Stimulated activated CD8-positive, alpha-beta memory T cell treated with anti-CD3 and anti-CD28 coated beads, Interleukin-12 subunit alpha, Interleukin-12 subunit beta, amount 100 ng/mL, for 1 hour (primary cell): Measurements from ENCODE around the gene ACP7.
"Not testable (repeated sequence)": the region's sequence is repeated elsewhere in the genome, so short reads cannot be mapped to it uniquely, and the experiment has no call there.

Source experiments
- DNase-seq: peaks from one replicate; pipeline ENCODE4 v3.0.0-alpha.2; 2020; ENCODE audit warnings: low read depth

The ACP7 gene

DNA sequence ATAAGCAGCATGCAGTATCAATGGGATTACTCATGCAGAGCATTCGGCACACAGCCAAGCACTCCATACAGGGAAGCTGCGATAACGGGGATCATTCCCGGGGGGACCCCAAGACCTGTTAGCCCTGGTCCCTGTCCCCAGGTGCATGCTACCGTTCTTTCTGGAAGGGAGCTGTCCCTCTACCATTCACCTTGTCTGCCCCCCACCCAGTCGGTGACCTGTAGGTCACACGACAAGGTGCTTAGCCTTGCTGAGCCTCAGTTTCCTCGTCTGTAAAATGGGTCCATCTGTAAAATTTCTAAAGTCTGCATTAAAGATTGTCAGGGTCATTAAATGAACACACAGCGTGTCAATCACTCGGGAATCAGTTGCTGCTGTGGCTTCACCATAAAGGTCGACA is 6.8 kb upstream of the ACP7 start:
- DNase-seq: no peak

DNA sequence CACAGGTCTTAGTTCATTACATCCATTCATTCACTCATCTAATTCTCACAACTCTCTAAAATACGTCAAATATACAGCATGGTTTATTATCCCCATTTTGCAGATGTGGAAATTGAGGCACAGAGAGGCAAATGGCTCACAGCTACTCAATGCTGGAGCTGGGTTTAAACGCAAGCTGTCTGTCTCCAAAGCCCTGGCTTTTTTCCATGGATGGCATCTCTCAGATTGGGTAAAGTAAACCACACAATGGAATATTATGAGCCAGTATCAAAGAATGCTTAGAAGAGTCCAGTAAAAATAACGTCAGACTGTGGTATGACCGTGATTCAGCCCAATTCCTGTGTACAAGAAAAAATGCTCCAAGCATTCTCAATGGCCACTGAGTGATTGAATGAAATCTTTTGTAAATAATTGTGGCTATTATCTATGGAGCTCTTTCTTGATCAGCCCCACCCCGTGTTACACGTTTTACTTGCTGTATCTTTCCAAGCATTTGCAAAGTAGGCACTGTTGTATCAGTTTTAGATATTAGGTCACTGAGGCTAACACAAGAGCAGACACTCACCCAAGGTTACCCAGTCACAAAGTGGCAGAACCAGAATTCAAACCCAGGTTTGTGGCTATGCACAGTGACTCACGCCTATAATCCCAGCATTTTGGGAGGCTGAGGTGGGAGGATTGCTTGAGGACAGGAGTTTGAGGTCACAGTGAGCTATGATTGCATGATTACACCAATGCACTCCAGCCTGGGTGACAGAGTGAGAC is 5.5 kb upstream of the ACP7 start:
- no peak for DNase-seq

DNA sequence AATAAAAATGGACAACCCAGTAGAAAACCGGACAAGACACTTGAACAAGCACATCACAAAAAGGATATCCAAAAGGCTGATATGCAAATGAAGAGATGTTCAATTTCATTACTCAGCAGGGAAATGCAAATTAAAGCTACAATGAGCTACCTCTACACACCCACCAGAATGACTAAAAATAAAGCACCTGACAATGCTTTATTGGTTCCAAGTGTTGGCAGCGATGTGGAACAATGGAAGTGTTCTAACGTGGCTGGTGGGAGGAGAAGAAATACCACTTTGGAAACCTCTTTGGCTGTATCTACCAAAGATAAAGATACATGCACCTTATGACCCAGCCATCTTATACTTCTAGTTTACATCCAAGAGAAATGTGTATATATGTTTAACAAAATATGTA is 3.7 kb upstream of the ACP7 start:
- no peak for DNase-seq

DNA sequence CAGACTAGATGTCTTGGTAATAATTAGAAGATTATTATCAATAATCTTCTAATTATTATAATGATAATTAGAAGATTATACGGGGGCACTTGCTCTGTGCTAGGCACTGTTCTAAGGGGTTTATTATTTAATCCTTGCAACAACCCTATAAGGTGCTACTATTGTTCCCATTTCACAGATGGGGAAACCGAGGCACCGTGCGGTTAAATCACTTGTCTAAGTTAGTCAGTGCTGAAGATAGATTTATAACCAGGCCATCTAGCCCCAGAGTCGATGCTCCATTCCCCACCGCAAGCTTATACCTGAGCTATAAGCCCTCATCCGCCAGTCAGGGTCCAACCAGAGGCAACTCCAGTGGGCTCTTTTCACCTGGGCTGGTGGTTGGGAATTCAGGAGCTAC is 2.0 kb upstream of the ACP7 start:
- no peak for DNase-seq

DNA sequence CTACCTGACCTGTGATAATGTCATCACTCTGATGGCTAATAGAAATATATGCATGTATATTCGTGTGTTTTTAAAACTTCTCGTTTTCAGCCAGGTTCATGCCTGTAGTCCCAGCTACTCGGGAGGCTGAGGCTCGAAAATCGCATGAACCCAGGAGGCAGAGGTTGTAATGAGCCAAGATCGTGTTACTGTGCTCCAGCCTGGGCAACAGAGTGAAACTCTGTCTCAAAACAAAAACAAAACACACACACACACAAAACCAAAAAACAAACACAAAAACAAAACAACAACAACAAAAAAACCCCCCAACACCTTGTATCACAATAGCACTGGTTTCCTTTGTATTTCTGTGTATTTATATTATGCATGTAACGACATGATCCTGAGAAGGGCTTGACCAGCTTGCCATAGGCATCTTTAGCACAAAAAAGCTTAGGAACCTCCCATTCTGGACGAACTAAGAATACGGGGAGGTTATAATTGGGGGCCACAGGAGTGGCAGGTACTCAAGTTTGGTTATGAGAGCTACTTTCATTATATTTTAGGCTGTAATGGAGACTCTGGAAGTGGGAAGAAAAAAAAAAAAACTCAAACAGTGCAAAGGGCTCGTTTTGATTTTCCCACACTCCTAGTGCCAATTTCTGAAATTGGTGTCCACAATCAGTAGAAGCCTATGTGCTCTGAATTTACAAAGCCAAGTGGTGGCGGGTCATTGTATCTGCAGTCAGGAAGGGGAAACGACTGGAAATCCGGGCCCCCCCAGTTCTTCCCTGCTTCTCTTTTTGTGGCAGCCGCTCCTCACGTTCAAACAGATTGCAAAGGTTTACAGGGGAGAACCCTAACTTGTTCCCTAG is 1.2 kb upstream of the ACP7 start:
- no peak for DNase-seq

DNA sequence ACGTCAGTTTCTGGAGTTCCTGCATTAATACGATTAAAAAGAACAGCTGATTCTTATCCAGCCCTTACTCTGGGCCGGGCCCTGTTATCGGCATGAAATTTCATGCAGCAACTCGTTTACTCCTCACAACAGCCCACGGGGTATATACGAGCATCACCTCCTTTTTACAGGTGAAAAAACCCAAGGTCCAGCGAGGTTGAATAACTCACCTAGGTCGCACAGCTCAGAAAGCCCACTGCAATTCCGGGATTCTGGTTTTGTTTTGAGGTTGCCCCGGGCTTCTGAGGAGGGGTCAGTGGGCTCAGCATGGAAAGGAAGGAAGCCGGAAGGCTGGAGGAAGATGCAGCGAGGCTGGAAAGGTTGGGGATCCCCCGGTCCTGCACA is 577 bp upstream of the ACP7 start:
- DNase-seq: no peak

DNA sequence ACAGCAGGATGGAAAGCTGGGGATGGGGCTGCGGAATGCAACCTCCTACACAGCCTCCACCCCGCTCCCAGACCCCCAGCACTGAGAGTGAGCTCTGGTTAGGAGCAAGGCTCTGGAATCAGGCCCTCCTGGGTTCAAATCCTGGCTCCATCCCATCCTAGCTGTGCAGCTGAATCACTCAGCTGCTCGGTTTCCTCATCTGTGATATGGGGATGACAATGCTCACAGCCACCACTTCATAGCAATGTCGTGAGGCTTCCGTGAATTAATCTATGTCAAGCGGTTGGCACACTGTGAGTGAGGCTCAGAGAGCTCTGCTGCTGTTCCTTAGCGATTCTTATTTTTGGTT is 538 bp downstream of the ACP7 start:
- DNase-seq: no peak

DNA sequence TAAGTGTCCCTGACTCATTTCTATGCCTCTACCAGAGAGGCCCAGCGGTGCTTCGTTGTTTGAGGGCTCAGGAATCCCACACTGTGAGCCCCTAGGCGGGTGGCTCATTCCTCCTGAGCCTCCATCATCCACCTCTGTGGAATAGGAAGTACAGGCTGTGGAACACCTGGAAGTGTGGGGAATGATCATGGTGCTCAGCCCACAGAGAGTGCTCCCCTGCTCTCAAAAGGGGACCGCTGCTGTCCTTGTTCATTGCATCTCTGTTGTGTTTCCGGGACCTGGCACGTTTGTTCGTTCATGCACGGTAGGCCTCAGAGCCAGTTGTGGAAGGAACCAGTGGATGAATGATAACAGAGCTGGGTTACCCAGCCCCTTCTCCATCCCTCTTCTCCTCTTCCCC is 1.2 kb downstream of the ACP7 start:
- no peak for DNase-seq

DNA sequence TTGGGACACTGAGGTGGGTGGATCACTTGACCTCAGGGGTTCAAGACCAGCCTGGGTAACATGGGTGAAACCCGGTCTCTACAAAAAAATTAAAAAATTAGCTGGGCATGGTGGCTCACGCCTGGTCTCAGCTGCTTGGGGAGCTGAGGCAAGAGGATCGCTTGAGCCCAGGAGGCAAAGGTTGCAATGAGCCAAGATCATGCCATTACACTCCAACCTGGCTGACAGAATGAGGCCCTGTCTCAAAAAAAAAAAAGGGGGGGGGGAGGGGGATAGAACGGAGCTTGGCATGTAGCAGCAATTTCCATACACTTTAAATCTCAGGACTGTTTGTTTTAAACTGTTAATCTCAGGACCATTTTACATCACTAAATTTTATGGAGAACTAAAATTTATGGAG is 2.2 kb downstream of the ACP7 start:
- DNase-seq: no peak

DNA sequence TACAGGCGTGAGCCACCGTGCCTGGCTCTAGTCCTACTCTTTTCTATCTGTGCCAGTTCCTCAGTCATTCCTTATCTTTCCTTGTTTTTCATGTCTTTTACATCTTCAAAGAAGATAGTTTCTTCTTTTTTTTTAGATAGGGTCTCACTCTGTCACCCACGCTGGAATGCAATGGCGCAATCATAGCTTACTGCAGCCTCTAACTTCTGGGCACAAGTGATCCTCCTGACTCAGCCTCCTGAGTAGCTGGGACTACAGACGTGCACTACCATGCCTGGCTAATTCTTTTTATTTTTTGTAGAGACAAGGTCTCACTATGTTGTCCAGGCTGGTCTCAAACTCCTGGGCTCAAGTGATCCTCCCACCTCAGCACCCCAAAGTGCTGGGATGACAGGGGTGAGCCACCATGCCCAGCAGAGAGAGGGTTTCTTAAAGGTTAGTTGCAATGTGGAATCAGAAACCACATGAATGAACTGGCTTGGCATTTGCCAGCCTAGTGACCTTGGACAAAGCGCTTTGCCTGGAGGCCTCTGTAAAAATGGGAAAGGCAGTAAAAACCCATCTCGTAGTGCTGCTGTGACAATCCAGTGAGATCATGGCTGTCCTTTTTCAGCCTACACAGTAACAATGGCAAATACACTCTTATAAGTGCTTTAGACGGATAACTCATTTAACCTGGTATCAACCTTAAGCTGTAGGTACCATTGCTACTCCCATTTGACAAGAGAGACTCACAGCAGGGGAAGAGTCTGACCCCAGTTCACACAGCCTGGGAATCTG is 3.9 kb downstream of the ACP7 start:
- DNase-seq: no peak

DNA sequence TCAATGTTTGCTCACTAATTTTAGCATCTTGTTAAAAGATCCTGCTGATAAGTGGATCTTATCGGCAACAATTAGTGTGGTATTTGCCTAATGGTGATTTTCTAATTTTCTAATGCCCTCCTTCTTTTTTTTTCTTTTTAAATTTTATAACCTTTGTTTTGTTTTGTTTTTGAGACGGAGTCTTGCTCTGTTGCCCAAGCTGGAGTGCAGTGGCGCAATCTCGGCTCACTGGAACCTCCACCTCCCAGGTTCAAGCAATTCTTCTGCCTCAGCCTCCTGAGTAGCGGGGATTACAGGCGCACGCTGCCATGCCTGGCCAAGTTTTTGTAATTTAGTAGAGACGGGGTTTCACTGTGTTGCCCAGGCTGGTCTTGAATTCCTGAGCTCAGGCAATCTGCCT is 5.8 kb downstream of the ACP7 start:
- DNase-seq: not testable (repeated sequence)

DNA sequence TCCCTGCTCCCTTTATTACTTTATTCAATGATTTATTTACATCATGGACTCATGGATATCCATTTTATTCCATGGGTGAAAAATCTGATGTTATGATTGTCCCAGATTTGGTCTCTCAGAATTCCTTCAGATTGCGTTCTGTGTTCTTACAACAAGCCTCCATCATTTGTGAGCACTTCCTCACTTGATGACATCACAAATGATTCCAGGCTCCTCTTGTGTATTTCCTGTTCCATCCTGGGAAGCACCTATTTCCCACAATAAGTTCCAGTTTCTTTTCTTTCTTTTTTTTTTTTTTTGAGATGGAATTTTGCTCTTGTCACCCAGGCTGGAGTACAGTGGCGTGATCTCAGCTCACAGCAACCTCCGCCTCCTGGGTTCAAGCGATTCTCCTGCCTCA is 6.7 kb downstream of the ACP7 start:
- no peak for DNase-seq

DNA sequence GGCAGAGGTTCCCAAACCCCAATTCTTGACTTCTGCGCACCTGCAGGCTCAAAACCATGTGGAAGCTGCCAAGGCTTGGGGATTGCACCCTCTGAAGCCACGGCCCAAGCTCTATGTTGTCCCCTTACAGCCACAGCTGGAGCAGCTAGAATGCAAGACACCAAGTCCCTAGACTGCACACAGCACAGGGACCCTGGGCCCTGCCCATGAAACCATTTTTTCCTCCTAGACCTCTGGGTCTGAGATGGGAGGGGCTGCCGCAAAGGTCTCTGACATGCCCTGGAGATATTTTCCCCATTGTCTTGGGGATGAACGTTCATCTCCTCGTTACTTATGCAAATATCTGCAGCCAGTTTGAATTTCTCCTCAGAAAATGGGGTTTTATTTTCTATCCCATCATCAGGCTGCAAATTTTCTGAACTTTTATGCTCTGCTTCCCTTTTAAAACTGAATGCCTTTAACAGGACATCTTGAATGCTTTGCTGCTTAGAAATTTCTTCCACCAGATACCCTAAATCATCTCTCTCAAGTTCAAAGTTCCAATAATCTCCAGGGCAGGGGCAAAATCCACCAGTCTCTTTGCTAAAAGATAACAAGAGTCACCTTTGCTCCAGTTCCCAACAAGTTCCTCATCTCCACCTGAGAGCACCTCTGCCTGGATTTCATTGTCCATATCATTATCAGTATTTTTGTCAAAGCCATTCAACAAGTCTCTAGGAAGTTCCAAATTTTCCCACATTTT is 11.8 kb downstream of the ACP7 start:
- DNase-seq: not testable (repeated sequence)

DNA sequence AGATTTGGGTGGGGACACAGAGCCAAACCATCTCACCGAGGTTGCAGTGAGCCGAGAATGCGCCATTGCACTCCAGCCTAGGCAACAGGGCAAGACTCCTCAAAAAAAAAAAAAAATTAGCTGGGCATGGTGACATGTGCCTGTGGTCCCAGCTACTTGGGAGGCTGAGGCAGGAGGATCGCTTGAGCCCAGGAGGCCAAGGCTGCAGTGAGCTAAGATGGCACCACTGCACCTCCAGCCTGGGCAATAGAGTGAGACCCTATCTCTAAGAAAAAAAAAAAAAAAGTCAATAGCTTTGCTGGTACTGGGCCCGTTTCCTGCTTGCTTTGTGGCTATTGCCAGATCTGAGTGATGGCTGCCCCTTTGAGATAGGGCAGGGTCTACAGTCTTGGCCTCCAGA is 13.1 kb downstream of the ACP7 start:
- DNase-seq: no peak

DNA sequence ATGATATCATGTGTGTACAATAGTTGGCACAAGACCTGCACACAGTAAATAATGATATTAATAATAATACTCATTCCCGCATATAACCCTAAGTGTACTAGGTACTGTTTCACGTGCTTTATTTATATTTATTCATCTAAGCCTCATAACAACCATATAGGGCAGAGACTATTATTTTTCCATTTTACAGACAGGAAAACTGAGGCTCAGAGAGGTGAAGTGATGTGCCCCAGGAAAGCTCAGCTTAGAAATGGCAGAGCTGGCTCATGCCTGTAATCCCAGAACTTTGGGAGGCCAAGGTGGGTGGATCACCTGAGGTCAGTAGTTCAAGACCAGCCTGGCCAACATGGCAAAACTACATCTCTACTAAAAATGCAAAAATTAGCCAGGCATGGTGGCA is 13.6 kb downstream of the ACP7 start:
- DNase-seq: no peak

DNA sequence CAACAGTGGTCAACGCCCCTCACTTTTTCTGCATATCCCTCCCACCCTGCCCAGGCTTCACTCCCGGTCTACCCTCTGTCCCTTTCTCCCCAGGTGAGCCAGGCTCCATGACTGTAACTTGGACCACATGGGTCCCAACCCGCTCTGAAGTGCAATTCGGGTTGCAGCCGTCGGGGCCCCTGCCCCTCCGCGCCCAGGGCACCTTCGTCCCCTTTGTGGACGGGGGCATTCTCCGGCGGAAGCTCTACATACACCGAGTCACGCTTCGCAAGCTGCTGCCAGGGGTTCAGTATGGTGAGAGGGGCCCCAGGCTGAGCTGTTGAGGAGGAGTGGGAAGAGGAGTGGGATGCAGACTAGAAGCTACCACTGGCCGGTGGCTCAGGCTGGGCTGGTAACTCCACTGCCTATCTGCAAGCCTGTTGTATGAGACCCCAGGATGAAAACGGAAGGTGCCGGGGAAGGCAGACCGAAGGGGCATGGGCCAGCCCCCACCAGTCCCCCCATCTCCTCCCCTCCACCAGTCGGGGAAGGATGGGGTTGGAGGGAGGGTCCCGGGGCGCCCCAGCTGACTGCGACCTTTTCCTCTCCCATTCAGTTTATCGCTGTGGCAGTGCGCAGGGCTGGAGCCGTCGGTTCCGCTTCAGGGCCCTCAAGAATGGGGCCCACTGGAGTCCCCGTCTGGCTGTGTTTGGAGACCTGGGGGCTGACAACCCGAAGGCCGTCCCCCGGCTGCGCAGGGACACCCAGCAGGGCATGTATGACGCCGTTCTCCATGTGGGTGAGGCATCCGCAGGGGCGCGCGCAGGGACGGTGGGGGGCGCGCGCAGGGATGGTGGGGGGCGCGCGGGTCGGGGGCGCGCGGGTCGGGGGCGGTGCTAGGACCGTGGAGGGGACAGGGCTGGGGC is 14.4 kb downstream of the ACP7 start:
- DNase-seq: no peak

DNA sequence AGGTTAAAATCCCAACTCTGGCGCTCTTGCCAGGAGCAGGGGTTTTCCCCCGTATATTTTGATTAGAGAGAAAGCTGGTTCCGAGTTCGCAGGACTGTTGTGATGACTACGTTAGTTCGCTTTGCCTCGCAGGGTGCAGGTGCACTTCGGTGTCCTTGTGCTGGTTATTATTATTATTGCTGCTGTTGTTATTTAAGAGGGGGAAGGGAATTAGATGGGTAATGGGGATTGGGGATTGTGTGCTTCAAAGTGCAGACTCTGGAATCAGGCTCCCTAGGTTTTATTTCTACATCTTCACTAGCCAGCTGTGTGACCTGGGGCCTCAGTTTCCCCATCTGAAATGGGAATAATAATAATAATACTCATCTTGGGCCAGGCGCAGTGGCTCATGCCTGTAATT is 15.2 kb downstream of the ACP7 start:
- no peak for DNase-seq

DNA sequence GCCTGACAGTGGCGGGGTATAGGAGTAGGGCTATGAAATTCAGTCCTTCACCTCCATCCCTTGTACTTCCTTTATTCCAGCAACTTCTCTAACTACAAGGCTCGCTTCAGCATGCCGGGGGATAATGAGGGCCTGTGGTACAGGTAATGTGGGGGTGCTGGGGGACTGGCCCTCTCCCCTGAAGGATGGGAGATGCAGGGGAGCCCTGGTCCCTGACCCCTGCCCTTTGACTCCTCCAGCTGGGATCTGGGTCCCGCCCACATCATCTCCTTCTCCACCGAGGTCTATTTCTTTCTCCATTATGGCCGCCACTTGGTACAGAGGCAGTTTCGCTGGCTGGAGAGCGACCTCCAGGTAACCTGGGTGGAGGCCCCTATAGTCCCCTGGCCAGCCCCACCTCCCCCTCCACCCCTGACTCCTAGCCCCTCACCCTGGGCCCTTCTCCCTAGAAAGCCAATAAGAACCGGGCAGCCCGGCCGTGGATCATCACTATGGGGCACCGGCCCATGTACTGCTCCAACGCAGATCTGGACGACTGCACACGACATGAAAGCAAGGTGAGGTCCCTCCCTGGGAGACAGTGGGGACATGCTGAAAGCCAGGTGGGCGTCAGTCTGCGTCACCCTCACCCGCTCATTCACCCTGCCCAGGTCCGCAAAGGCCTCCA is 16.5 kb downstream of the ACP7 start:
- DNase-seq: no peak

DNA sequence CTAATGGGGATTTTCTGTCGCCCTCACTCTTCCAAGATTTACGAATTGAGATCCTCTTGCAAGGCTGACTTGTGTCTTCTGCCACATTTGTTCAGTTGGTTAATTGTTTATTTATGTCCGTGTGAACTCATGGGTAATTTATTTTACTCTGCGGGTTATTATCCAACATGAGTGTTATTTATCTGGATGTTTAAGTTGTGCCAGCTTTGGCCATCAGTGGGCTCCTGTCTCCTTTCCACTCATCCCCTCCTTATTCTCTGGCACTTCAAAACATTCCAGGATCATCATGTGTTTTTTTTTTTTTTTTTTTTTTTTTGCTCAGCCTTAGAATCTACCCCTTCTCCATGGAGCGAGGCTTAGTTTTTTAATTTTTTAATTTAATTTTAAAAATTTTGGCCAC is 19.0 kb downstream of the ACP7 start:
- no peak for DNase-seq

DNA sequence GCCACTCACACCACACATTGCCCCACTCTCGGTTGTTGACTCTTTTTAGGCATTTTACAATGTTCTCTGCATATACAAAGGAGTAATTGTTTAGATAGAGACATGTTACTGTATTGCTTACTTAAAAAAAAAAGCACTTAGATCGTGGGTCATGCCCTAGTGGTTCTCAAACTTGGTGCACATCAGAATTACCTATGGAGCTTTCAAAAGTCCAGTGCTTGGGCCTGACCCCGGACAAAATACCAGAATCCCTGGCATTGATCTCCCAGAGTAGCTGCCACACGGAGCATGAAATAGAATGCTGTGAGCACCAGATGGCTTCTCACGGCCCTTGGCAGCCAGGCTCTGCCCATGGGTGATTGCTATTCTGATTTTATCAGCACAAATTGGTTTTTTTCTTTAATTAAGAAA is 20.0 kb downstream of the ACP7 start:
- DNase-seq: no peak

DNA sequence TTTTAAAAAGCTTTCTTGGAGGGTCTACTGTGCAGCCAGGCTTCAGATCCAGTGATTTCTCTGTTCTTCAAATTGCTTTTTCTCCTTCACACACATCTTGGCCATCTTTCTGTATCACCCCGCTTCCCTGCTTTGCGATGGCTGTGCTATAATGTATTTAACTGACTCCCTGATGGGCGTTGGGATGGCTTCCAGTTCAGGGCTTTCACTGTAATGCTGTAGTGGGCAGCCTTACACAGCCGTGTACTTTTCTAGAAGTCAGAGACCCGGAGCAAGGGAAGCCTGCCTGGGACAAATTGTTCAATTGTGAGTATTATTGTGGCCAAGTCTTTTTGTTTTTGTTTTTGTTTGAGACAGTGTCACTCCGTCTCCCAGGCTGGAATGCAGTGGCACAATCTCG is 22.0 kb downstream of the ACP7 start:
- no peak for DNase-seq
